Spinal cord (tissue), 10 donors: ENCODE data around the gene CDKAL1. TPM values are rescaled to one million over a fixed set of nuclear protein-coding genes. Genes with fewer than 3 reads are reported as not detected.

Source experiments
- DNase-seq, 6 donors: peaks; one replicate each; pipeline versions ENCODE4 v3.0.0 to v3.0.0-alpha.2; 2013 to 2015; ENCODE audit warnings: low spot score in 6 of 6, low read depth in 4 of 6
- H3K27ac ChIP-seq: one replicate; pipeline ENCODE4 v1.5.1; 2013; ENCODE audit warnings: low read depth, low read length, control low read depth
- H3K27me3 ChIP-seq: one replicate; pipeline ENCODE4 v1.6.1; 2013; ENCODE audit warnings: low read length; ENCODE audit not compliant: control insufficient read depth, insufficient read depth
- H3K36me3 ChIP-seq: one replicate; pipeline ENCODE4 v1.6.1; 2013; ENCODE audit warnings: low read length; ENCODE audit not compliant: control insufficient read depth, insufficient read depth
- H3K4me1 ChIP-seq: one replicate; pipeline ENCODE4 v1.6.1; 2013; ENCODE audit warnings: low read length; ENCODE audit not compliant: control insufficient read depth, insufficient read depth
- H3K4me3 ChIP-seq: one replicate; pipeline ENCODE4 v1.5.1; 2013; ENCODE audit warnings: low read depth, low read length, control low read depth
- H3K9me3 ChIP-seq: one replicate; pipeline ENCODE4 v1.6.1; 2013; ENCODE audit warnings: low read length; ENCODE audit not compliant: control insufficient read depth, insufficient read depth
- WGBS: methylation state at CpG from one replicate; pipeline ENCODE4 v1.1.5; 2013; ENCODE audit warnings: missing lambda C conversion rate; ENCODE audit not compliant: insufficient coverage; 5-methylcytosine and 5-hydroxymethylcytosine counted together
- polyA plus RNA-seq, 2 donors: library from polyadenylated mRNA; unstranded; fragments of 120-200 nt; gene quantifications; one replicate each; pipeline ENCODE4 v1.2.1, GENCODE V29; 2013; ENCODE audit not compliant: insufficient read length in 2 of 2
- total RNA-seq, 2 donors: library from RNA; depleted of rRNA in 1 of 2; stranded (reverse); fragments of 120-200 nt in 1 of 2; fragments of >200 nt in 1 of 2; gene quantifications; one replicate each; pipeline versions ENCODE4 v1.2.3 to v1.2.4, GENCODE V29; 2013 to 2014
- donor health status: healthy.

The CDKAL1 gene
- total and polyA plus RNA-seq, 4 donors, result 15.1 to 34.2 (median 22.0) TPM

DNA sequence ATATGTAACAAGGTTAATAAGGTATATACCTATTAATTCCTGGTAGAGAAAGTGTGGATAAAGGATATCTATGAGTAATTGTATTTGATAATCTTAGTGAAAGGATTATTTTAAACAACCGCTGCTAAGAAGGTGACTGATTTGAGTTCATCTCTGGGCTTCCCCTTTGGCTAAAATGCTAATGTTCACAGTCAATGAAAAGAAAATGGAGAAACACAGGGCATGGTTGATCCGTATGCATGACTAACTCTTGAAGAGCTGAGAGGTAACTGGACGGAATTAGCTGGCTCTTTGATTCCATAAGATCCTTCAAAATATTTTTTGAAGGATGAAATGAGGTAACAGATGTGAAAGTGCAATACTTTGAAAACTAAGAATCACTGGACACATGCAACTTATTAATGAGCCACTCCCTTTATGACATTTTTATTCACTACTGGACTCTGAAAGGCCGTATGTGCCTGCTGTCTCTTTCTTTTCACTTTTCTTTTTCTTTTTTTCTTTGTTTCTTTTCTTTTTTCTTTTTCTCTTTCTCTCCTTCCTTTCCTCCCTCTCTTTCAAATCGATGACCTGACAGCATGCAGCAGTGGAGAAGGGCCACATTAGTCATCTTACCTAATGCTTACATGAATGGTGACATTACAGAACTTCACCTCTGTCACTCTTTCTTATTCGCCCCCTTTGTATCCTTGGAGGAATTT, 464.6 kb downstream of the CDKAL1 start:
- H3K36me3 ChIP-seq, result no peaks in the 10 kb centered on the region
- H3K9me3 ChIP-seq, result peaks cover 2% of the 10 kb centered on the region
- 81% methylated on average over 2 of the region's 6 CpGs for WGBS
- no peaks in the 10 kb centered on the region for H3K27me3 ChIP-seq
- H3K4me1 ChIP-seq, result no peaks in the 10 kb centered on the region
- no peak overlapping the region for H3K4me3 ChIP-seq
- DNase-seq, result no peak
- no peak overlapping the region for H3K27ac ChIP-seq

DNA sequence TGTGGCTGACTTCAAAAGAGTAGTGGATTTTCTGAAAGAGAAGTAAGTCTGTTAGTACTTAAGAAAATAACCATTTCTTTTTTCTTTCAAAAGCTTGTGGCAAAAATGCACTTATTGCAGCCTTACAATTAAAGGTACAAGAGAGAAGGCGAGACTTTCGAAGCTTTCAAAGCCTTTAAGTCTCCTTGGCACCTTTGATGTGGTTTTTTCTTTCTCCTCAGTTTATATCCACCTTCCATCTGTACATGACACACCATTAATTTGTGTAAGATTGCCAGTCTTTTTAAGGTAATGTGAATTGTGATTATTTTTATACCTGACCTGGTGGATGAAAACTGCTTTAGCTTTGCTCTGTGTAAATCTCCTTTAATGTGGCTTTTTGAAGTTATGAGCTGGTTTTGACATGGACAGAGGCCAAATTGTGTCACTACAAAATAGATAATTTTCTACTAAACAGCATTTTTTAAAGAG, 466.1 kb downstream of the CDKAL1 start:
- Histone ChIP-seq H3K27me3 (no peaks in the 10 kb centered on the region), H3K4me1 (no peaks in the 10 kb centered on the region), H3K36me3 (no peaks in the 10 kb centered on the region), H3K27ac (no peak overlapping the region), H3K4me3 (no peak overlapping the region), H3K9me3 (peaks cover 2% of the 10 kb centered on the region)
- 100% methylated on average over 1 of the region's 2 CpGs for WGBS
- DNase-seq, result no peak

DNA sequence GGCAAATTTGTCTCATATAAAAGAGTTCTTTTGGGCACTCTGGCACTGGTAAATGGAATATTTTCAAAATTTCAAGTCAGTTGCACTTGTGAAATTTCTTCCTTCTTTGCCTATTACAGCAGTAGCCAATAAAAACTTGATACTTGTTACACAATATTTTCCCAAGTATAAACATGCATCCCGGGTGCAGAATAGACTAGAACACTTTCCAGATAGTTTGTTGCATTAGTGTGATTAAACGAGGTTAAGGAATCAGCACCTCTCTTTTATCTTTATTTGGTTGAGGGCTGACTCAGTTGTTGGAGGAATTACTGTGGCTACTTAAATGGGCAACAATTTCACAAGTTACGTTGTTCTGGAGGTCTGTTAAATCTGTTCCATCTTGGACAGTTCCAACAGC, 467.5 kb downstream of the CDKAL1 start:
- Histone ChIP-seq H3K27me3 (no peaks in the 10 kb centered on the region), H3K36me3 (no peaks in the 10 kb centered on the region), H3K27ac (no peak overlapping the region), H3K4me3 (no peak overlapping the region), H3K9me3 (no peaks in the 10 kb centered on the region), H3K4me1 (no peaks in the 10 kb centered on the region)
- DNase-seq, result no peak
- WGBS, result no CpG with 5 or more reads among the region's 3 CpGs

DNA sequence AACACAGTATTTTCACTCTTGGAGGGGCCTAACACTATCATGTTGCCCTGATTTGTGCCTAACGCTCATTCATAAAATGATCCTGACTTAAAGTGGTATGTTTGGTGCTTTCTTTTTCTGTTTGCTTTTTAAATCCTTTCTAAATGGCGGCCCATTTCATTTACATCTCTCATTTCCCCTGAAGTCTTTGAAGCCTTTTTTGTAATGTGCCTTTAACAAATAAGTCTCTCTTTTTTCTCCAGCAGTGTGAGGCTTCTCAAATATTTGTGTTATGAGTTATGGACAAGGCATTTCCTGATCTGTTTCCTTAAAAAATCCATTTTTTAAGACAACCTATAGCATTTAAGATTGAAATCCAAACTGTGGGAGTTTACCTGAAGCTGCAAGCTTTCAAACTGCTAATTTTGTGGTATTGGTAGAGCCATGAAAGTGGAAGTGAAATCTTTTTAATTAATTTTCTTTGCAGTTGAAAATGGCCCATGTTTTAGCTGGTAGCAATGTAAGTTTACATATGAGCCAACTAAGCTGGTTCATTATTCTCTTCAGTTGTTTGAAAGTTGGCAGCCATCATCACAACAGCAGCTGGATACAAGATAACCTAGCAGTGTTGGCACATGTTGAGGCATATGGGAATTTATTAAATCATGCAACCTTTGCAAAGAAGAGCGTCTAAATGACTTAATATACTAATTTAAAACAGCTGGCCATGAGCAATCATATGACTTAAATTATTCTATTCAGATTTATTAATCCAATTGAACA, 469.7 kb downstream of the CDKAL1 start:
- Histone ChIP-seq H3K27ac (no peak overlapping the region), H3K27me3 (no peaks in the 10 kb centered on the region), H3K4me1 (no peaks in the 10 kb centered on the region), H3K36me3 (no peaks in the 10 kb centered on the region), H3K4me3 (no peak overlapping the region), H3K9me3 (no peaks in the 10 kb centered on the region)
- no CpG with 5 or more reads among the region's 3 CpGs for WGBS
- peak in 2 of 6 donors; percentile 31 to 79 for DNase-seq

DNA sequence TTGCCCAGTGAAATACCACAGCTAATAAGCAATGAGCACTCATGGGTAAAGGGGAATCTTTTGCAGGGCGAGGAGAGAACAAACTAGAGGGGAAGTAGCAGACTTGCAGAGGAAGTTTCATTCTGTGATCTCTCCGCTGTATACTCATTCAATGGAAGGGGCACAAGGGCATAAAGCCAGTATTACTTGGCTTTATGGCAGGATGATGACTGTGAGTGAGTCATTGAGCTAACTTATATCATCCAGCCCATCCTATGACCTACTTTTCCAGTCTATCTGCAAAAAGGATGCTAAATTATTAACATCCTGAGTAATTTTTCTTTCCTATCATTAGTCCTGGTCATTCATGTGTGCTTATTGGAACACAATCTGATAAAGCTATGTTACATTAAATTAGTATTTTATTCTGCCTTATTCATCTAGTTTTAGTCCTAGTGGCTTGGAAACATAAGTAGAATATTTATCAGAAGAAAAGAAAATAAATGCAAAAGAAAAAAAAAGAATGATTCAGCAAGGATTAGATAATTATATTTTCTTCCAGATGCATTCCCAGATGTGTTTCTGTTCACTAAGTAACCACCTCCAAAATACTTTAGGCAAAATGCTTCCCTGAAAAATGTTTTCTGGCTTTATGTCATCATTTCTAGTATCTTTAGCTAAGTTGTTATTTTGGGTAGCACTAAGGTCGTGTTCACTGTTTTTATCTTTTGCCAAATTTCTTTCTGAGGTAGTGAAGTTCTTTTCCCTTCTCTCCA, 471.7 kb downstream of the CDKAL1 start:
- peak in 1 of 6 donors; percentile 37 for DNase-seq
- WGBS, result no CpG with 5 or more reads among the region's 3 CpGs
- Histone ChIP-seq H3K9me3 (no peaks in the 10 kb centered on the region), H3K4me3 (no peak overlapping the region), H3K27me3 (no peaks in the 10 kb centered on the region), H3K36me3 (no peaks in the 10 kb centered on the region), H3K27ac (no peak overlapping the region), H3K4me1 (no peaks in the 10 kb centered on the region)

DNA sequence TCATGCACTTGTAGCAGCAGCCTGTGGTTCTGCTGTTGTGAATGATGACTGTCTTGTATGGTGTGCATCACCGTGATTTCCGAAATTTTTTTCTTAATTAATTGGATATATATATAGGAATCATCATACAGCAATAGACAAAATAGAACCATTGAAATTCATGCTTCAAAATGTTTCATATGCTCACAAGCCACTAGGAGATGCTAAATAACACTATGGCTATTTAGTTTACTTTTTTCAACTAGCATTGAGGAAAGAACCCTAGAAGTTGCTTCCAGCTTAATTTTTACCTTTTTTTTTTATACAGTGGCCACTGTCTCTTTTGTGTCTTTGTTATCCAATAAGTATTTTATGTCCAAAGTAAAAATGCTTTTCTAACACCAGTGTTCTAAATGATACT, 485.4 kb downstream of the CDKAL1 start:
- no CpG with 5 or more reads among the region's 2 CpGs for WGBS
- peak in 2 of 6 donors; percentile 16 to 53 for DNase-seq
- H3K4me1 ChIP-seq, result peaks cover 3% of the 10 kb centered on the region
- no peak overlapping the region for H3K4me3 ChIP-seq
- no peaks in the 10 kb centered on the region for H3K36me3 ChIP-seq
- no peaks in the 10 kb centered on the region for H3K9me3 ChIP-seq
- no peak overlapping the region for H3K27ac ChIP-seq
- H3K27me3 ChIP-seq, result no peaks in the 10 kb centered on the region

DNA sequence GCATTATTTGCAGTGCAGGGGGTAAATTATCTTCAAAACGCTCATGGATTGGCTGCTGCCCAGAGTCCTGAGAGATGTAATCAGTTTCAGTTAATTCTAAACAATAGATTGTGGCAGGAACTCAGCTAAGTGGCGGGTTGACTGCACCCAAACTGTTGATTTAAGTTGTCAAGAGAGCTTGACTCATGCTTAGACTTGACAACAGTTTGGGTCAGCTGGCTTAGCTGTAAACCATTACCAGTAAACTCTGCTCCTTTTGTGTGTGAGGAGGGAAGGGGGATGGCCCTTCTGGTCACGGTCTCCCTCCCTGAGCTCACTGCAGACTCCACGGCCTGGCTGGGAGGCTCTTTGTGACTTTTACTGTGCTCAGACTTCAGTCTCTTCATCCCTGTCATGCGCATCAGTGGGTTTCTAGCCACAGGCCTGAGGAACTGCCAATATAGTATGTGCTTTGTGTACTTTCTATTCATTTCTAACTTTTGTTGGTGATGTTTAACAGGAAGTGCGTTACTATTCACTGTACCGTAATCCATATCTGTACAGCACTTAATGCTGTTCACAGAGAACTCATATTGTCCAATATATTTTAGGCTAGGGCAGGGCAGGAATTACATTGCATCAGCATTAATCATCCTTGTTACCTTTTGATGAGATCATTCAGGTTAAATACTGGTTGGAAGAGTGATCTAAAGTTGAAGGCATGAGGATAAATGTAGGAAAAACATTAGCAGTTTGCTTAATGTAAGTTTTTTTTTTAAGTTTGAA, 488.3 kb downstream of the CDKAL1 start:
- H3K36me3 ChIP-seq, result no peaks in the 10 kb centered on the region
- peak in 2 of 6 donors; percentile 34 to 41 for DNase-seq
- H3K4me1 ChIP-seq, result peaks cover 3% of the 10 kb centered on the region
- H3K27me3 ChIP-seq, result no peaks in the 10 kb centered on the region
- H3K9me3 ChIP-seq, result no peaks in the 10 kb centered on the region
- no peak overlapping the region for H3K27ac ChIP-seq
- no peak overlapping the region for H3K4me3 ChIP-seq
- 45% methylated on average over 3 of the region's 7 CpGs for WGBS

DNA sequence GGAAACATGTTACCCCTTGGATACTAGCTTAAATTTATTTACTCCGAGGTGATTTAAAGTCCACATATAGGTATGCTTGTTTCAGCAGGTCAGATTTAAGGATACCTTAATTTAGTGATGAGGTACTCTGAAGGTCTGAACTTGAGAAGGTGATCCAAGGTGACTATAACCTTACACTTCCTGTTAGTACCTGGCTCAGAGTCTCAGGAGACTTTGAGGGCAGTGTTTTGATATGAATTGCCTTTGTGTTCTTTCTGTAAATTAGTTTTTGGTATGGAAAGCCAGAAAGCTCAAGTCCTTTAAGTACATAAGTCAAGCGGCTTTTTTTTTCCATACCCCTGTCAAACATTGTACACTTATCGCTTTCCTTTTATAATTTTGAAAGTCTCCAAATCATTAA, 489.0 kb downstream of the CDKAL1 start:
- Histone ChIP-seq H3K27ac (no peak overlapping the region), H3K36me3 (no peaks in the 10 kb centered on the region), H3K9me3 (no peaks in the 10 kb centered on the region), H3K4me3 (no peak overlapping the region), H3K27me3 (no peaks in the 10 kb centered on the region), H3K4me1 (peaks cover 3% of the 10 kb centered on the region)
- no peak for DNase-seq
- no CpG with 5 or more reads among the region's 3 CpGs for WGBS

DNA sequence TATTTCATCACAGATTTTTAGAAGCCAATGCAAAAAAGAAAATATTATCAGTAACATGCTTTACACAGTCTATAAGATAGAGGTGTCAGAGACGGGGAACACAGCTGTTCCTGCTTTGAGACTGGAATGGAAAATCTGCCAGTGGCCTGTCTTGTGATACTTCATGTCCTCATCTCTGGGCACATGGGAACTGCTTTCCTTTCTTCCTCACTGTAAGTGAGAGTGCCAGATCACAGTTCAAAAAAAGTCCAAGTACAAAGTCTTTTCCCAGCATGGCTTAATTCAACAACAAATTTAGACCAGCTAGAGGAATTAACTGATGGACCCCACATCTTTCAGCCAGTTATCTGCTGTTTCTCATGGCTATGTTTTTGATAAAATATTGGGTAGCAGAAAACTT, 490.4 kb downstream of the CDKAL1 start:
- Histone ChIP-seq H3K4me1 (peaks cover 3% of the 10 kb centered on the region), H3K27ac (no peak overlapping the region), H3K36me3 (no peaks in the 10 kb centered on the region), H3K4me3 (no peak overlapping the region), H3K27me3 (no peaks in the 10 kb centered on the region), H3K9me3 (no peaks in the 10 kb centered on the region)
- DNase-seq, result no peak
- 89% methylated on average over 1 of the region's 1 CpG for WGBS
